ENCODE results near the gene ASS1.

The ASS1 gene

DNA sequence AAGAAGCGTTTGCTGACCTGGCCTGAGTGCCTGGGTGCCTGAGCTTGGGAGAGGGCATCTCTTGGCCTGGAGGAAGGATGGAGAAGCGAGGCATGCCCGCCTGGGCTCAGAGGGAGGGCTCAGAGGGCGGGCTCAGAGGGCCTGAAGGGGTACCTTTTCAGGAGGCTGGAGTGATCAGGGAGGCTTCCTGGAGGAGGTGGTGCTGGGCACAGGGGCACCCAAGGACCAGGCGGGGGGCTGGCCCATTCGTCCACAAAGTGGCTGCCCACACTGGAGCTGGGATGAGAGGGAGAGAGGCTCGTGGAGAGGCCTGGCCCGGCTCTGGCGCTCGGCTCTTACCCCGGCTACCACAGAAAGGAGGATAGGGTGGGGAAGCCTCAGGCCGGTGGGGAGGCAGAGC, 32.8 kb downstream of the ASS1 start:
- DNase-seq = no peak

- DNase-seq = no peak
Measured at GRCh38 chr9:130478152-130478551, 33.4 kb downstream of the ASS1 start.

DNA sequence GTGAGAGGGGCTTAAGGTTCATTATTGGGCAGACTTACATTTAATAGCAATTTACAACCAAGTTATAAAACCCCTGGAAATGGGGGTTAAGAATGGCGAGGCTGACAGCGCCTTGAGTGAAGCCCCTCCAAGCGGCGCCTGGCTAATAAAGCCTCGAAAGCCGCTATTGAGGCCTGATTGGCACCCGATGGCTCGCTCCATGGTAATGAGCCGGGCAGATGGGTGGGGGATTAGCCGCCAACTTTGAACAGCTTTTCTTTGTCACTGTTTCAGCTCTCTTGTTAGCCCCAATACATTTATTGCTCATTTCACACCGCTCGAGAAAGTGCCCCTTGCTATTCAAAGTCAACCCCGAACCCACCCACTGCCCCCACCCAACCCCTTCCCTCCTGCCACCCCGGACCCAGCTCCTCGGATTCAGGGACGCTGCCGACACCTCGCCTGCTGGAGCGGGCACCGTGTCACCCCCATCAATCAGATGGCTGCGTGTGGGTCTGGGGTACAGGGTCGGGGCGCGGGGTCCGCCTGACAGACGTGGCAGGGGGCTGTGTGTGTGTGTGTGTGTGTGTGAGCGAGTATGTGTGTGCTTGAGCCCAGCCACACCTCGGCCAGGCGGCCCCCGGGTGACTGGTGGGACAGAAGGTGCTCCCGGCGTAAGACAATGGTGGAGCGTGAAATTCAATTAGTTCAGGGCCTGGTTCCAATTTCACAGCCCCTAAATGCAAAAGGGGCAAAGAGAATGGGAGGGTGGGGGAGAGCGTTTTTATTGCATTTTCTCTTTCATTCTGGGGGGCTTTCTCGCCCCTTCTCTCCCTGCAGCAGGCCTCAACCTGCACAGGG, 34.2 kb downstream of the ASS1 start:
- DNase-seq = no peak

- DNase-seq = no peak
Measured at GRCh38 chr9:130479587-130479986, 34.8 kb downstream of the ASS1 start.

DNA sequence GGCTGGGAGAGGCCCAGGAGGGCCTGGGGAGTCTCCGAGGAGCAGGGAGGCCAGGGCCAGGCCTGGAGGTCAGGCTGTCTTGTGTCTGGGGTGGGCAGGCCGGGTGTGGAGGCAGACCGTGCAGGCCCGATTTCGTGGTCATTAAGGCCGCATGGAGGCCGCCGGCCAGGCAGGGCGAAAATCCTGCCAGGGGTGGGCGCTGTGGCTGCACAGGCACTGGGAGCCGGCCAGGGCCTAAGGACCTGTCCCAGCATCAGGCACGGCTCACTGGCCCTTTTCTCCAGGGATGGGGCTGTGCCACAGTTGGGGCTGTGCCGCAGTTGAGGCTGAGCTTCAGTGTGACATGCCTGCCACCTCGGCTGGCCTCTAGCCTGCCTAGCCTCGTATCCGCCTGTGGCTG, 35.9 kb downstream of the ASS1 start:
- DNase-seq = no peak

DNA sequence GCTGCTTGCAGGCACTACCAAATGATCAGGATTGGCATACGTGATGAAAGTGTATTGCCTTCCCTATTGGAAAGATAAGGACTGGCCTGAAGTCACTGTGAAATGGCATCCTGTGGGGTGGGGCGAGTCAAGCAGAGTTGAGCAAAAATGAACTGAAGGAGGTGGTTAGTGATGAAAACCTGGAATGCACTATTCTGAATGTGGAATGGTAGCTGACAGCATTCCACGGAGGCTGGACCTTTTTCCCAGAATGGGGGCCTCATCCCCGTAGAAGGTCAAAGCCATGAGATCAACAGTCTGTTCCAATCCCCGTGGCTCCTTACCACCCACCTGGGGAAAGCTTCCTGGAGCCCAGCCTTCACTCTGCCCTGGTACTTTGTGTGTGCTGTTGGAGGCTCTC, 37.7 kb downstream of the ASS1 start:
- no peak for DNase-seq

GRCh38 chr9:130483371-130483971, 38.7 kb downstream of the ASS1 start:
- no peak for DNase-seq

- DNase-seq = no peak
Measured at GRCh38 chr9:130484362-130485072, 39.8 kb downstream of the ASS1 start.

- DNase-seq = no peak
Measured at GRCh38 chr9:130486103-130486502, 41.3 kb downstream of the ASS1 start.

- no peak for DNase-seq
Measured at GRCh38 chr9:130487500-130487899, 42.7 kb downstream of the ASS1 start.

DNA sequence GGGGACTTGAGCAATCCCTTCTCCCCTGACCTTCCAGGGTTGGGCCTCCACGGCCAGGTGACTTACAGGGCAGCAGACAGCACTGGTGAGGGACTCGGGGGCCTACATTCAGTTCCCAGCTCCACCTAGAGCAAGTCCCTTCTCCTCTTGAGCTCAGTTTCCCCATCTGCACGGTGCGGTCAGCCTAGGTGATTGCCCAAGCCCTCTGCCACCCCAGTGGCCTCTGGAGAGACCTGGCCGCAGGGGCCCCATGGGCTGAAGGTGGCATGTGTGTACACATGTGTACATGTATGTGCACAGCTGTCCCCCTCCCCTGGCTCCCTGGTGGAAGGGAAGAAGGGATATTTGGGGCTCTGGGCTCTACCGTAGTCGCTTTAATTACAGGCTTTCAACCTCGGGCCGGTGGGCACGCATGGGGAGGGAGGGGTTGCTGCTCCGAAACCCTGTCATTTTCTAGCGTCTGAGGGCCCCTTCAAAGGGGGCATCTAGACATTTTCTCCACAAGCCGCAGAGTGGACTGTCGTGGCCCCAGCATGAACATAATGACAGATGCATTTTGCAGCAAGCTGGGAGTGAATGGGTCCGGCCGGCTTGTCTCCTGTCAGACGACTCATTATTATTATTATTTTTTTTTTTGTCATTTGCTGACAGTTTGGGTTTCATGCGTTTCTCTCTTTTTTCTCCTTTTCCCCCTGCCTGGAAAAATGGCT, 44.0 kb downstream of the ASS1 start:
- DNase-seq = no peak

- DNase-seq = no peak
Measured at GRCh38 chr9:130490981-130491380, 46.2 kb downstream of the ASS1 start.

DNA sequence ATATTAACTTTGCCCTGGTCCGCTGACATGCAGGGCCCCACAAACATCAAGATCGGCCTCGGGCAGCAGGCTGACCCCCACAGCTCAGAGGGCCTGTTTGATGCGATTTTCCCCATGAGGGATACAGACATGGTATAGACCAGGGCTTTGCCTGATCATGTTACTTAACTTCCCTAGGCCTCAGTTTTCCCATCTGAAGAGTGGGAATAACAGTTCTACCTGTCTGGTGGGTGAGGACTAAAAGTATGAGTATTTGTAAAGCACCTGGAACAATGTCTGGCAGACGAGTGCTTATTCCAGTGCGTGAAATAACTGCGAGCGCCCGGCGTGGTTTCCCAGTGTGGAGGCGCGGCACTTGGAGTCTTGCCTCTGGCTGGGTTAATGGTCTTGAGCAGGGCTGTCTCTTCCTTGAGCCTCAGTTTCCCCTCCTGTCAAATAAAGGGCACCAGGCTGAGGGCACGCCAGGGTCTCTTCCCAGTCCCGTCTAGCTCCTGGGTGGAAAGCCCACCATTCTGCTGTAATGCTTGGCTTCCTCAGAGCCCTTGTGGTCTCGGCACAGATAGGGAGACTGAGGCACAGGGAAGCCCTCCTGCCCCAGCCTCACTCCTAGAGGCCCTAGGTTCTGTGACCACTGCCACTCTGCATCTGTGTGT, 47.2 kb downstream of the ASS1 start:
- DNase-seq = no peak

DNA sequence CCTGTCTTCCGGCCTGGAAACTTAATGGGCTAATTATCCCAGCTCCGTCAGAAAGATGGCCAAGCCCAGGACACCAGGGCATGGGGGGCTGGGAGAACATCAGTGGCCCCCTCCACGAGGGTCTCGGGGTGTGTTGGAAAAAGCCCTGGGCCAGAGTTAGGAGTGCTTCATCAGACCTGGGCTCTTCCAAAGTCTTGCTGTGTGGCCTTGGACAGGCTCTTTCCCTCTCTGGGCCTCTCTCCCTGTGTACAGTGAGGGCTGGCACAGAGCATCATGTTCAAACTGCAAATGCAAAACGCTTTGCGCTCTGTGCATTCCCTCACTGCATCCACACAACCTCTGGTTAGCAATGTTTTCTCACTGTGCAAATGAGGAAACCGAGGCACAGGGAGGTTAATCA, 48.3 kb downstream of the ASS1 start:
- DNase-seq = no peak

DNA sequence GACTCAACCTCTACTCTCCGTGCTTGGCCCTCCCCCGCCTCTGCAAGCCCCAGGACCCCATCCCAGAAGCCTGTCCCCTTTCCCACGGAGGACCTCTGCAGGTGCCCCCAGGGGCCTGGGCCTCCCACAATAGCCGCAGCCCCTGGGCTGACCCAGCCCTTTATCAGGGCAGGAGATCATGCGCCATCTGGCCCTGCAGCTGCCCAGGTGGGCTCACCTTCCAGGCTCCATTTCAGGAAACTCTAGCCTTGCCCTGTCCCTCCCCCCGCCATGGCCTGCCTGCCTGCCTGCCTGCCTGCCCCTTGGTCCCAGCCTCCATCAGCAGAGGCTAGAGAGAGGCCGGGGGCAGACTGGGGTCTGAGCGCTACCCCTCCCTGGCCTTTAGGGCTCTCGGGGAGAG, 48.7 kb downstream of the ASS1 start:
- no peak for DNase-seq

GRCh38 chr9:130495067-130495466, 50.3 kb downstream of the ASS1 start:
- DNase-seq = no peak

- DNase-seq = no peak
Measured at GRCh38 chr9:130497139-130497538, 52.4 kb downstream of the ASS1 start.

GRCh38 chr9:130498298-130498917, 53.6 kb downstream of the ASS1 start:
- DNase-seq = no peak

GRCh38 chr9:130498918-130499698, 54.3 kb downstream of the ASS1 start:
- DNase-seq = no peak

GRCh38 chr9:130499804-130500263, 55.1 kb downstream of the ASS1 start:
- no peak for DNase-seq

Data from CD4-positive, alpha-beta T cell treated with Interleukin-21 for 1 hour (primary cell).